Effector memory CD8-positive, alpha-beta T cell (primary cell): ENCODE results near the gene FOXD1.

ENCODE experiments used
- ATAC-seq: fragments of 150-1000 bp; cut with Tn5 transposase; replicated peaks from 2 replicates; pipeline ENCODE4 v1.10.0; 2021; ENCODE audit warnings: mild to moderate bottlenecking, moderate library complexity
- DNase-seq, 3 experiments: peaks; one replicate each; pipeline ENCODE4 v3.0.0; 2021
- H3K27ac Mint-ChIP-seq, 2 donors: one replicate each; pipeline ENCODE4 v1.8.0; 2022; ENCODE audit warnings: mild to moderate bottlenecking in 2 of 2, mixed read lengths in 2 of 2, moderate library complexity in 2 of 2
- H3K27me3 Mint-ChIP-seq, 2 donors: one replicate each; pipeline ENCODE4 v1.8.0; 2022; ENCODE audit warnings: mixed read lengths in 2 of 2
- H3K36me3 Mint-ChIP-seq: one replicate; pipeline ENCODE4 v1.8.0; 2022; ENCODE audit warnings: mild to moderate bottlenecking, moderate library complexity, mixed read lengths; ENCODE audit not compliant: insufficient read depth
- H3K4me1 Mint-ChIP-seq, 2 donors: one replicate each; pipeline ENCODE4 v1.8.0; 2022; ENCODE audit warnings: low read depth in 2 of 2, mixed read lengths in 2 of 2
- H3K4me3 Mint-ChIP-seq, 2 donors: one replicate each; pipeline ENCODE4 v1.8.0; 2022; ENCODE audit warnings: mild to moderate bottlenecking in 2 of 2, mixed read lengths in 2 of 2, moderate library complexity in 2 of 2
- H3K9me3 Mint-ChIP-seq, 2 donors: one replicate each; pipeline ENCODE4 v1.8.0; 2022; ENCODE audit warnings: mixed read lengths in 2 of 2

The FOXD1 gene

GRCh38 chr5:73431204-73431851 lies 17.2 kb downstream of the FOXD1 start:
- ATAC-seq (no peak), DNase-seq (no peak)
- H3K4me1 Mint-ChIP-seq: peaks cover 0 to 1% of the 10 kb centered on the region in 2 donors
- H3K4me3 Mint-ChIP-seq: no peak overlapping the region
- no peaks in the 10 kb centered on the region for H3K9me3 Mint-ChIP-seq
- H3K27me3 Mint-ChIP-seq: peaks cover 43 to 56% of the 10 kb centered on the region in 2 donors
- peaks cover 7% of the 10 kb centered on the region for H3K36me3 Mint-ChIP-seq
- no peak overlapping the region for H3K27ac Mint-ChIP-seq

DNA sequence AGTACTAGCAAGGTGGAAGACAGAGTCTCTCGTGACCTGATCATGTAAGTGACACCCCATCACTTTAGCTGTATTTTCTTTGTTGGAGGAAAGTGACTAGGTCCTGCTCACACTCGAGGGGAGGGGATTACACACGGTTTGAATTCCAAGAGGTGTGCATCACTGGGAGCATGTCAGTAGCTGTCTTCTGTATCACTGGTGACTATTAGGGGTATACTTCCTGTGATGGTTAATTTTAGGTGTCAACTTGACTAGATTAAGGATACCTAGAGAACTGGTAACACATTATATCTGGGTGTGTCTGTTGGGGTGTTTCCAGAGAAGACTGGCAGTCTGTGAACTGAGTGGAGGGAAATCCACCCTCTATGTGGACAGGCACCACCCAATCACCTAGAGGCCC lies 22.5 kb downstream of the FOXD1 start:
- Mint-ChIP-seq H3K27me3 (peaks cover 37 to 61% of the 10 kb centered on the region in 2 donors), H3K9me3 (no peaks in the 10 kb centered on the region), H3K36me3 (no peaks in the 10 kb centered on the region), H3K27ac (no peak overlapping the region), H3K4me3 (no peak overlapping the region), H3K4me1 (no peaks in the 10 kb centered on the region)
- DNase-seq (no peak), ATAC-seq (no peak)

GRCh38 chr5:73424556-73424977 lies 24.0 kb downstream of the FOXD1 start:
- ATAC-seq (no peak), DNase-seq (no peak)
- H3K36me3 Mint-ChIP-seq: no peaks in the 10 kb centered on the region
- H3K27me3 Mint-ChIP-seq: peaks cover 49 to 68% of the 10 kb centered on the region in 2 donors
- H3K27ac Mint-ChIP-seq: no peak overlapping the region
- H3K4me3 Mint-ChIP-seq: no peak overlapping the region
- peaks cover 0 to 3% of the 10 kb centered on the region in 2 donors for H3K4me1 Mint-ChIP-seq
- H3K9me3 Mint-ChIP-seq: no peaks in the 10 kb centered on the region

DNA sequence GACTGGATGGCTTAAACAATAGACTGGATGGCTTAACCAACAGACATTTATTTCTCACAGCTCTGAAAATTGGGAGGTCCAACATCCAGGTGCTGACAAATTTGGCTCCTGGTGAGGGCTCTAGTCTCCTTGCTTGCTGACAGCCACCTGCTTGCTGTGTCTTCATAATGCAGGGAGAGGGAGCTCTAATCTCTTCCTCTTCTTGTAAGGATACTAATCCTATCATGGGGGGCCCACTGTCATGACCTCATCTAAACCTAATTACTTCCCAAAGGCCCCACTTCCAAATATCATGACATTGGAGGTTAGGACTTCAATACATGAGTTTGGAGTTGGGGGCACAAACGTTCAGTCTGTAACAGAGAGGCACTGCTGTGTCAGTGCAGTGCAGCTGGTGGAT lies 26.4 kb downstream of the FOXD1 start:
- peaks cover 3% of the 10 kb centered on the region for H3K36me3 Mint-ChIP-seq
- peaks cover 0 to 8% of the 10 kb centered on the region in 2 donors for H3K4me1 Mint-ChIP-seq
- peaks cover 73 to 92% of the 10 kb centered on the region in 2 donors for H3K27me3 Mint-ChIP-seq
- H3K9me3 Mint-ChIP-seq: no peaks in the 10 kb centered on the region
- no peak overlapping the region for H3K27ac Mint-ChIP-seq
- no peak overlapping the region for H3K4me3 Mint-ChIP-seq
- DNase-seq (no peak), ATAC-seq (no peak)

DNA sequence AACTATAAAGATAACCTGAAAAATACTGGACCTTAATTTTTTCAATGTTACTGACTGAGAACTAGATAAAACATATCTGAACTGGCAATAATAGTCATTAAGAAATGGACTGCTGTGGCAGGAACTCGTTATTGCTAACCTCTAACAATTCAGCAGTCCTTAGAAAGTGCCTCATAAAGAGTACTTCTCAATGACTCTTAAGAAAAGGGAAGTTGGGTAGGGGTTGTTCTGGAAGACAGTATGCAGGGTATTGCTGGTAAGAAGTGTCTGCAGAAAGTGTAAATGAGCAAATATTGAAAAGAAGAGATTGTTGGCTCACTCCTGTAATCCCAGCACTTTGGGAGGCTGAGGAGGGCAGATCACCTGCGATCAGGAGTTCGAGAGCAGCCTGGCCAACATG lies 27.9 kb downstream of the FOXD1 start:
- Mint-ChIP-seq H3K9me3 (no peaks in the 10 kb centered on the region), H3K4me3 (no peak overlapping the region), H3K27ac (no peak overlapping the region), H3K27me3 (peaks cover 85 to 96% of the 10 kb centered on the region in 2 donors), H3K4me1 (peaks cover 0 to 8% of the 10 kb centered on the region in 2 donors), H3K36me3 (peaks cover 3% of the 10 kb centered on the region)
- no peak for DNase-seq
- no peak for ATAC-seq

DNA sequence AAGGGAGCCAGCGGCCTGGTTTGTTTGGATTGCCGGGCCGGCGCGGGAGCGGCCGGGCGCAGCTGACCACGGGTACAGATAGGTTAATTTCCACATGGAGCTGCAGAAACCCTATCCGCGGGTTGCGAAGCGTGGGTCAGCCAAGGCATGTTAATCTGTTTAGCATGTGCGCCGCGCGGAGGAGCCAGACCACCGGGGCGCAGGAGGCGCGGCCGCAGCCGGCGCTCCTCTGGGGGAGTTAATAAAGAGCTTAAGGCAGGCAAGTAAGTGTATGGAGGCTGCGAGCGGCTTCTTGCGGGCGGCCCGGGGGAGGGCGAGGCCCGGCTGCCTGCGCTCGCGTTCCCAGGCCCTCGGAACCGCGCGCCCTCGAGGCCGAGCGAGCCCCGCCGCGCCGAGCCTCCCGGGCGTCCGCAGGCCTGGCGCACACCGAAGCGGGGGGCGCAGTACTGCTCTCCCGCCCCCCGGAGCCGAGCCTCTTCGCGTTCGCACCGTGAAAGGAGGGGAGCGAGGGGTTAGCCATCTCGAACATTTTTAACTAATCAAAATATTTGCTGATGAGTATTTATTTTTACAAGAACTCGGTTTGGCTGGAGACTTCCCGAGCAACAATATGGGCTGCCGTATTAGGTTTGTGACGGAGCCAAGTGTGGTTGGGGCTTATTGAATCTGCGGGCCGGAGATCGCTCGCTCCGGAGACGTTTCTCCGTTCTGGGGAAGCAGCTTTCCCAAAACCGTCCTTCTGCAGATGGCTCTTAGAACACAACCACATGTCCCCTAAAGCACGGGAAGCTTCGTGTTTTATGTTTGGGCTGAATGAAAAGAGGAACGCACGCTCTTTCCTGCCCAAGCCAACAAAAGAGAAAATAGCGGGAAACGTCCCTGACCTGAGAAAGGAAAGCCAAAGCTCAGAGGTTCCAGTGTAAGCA lies 28.8 kb downstream of the FOXD1 start:
- no peak overlapping the region for H3K27ac Mint-ChIP-seq
- H3K36me3 Mint-ChIP-seq: peaks cover 3% of the 10 kb centered on the region
- DNase-seq (no peak), ATAC-seq (no peak)
- H3K4me3 Mint-ChIP-seq: peak overlapping the region; percentile 51 to 57
- H3K9me3 Mint-ChIP-seq: no peaks in the 10 kb centered on the region
- peaks cover 0 to 8% of the 10 kb centered on the region in 2 donors for H3K4me1 Mint-ChIP-seq
- peaks cover 93 to 100% of the 10 kb centered on the region in 2 donors for H3K27me3 Mint-ChIP-seq

DNA sequence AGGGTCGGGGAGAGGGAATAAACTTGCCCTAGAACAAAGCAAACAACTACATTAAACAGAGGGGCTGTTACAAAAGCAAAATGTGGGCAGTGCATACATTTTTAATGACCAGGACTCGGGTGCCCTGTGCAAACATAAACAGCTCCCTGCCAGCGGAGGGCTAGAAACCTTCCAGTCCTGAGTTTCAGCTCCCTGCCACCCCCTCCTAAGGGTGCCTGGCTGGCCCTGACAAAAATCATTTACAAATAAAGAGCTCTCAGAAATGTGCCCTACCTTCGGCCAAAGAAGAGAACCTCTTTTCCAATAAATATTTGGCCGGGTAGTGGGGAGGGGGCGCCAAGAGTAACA lies 29.5 kb downstream of the FOXD1 start:
- Mint-ChIP-seq H3K4me3 (peak overlapping the region; percentile 44 to 57), H3K4me1 (peaks cover 0 to 8% of the 10 kb centered on the region in 2 donors), H3K36me3 (peaks cover 3% of the 10 kb centered on the region), H3K27ac (no peak overlapping the region), H3K9me3 (no peaks in the 10 kb centered on the region), H3K27me3 (peaks cover 93 to 100% of the 10 kb centered on the region in 2 donors)
- ATAC-seq: no peak
- no peak for DNase-seq

DNA sequence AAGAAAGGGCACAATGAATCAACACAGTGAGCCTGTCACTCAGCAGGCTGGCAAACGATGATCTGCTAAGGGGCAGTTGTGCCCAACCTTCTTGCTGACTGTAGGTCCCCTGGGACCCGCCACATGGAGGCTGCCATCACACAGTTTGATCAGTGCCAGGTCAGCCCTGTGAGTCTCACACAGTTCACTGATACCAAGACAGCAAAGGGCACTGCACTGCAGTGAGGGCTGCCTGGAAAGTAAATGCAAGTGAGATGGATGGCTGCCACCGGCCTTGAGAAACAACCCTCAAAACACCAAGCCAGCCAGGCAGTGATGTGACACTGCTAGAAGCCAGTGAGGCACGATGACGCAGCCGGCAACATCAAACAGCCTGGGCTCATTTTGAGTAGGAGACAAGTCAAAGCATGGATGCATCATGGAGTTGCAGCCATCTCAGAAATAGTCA lies 30.3 kb downstream of the FOXD1 start:
- DNase-seq: no peak
- Mint-ChIP-seq H3K36me3 (peaks cover 3% of the 10 kb centered on the region), H3K4me3 (no peak overlapping the region), H3K27ac (no peak overlapping the region), H3K27me3 (peaks cover 91 to 100% of the 10 kb centered on the region in 2 donors), H3K9me3 (no peaks in the 10 kb centered on the region), H3K4me1 (peaks cover 0 to 8% of the 10 kb centered on the region in 2 donors)
- no peak for ATAC-seq

- Mint-ChIP-seq H3K27ac (no peak overlapping the region), H3K4me1 (peaks cover 0 to 8% of the 10 kb centered on the region in 2 donors), H3K27me3 (peaks cover 92 to 100% of the 10 kb centered on the region in 2 donors), H3K36me3 (peaks cover 3% of the 10 kb centered on the region), H3K9me3 (no peaks in the 10 kb centered on the region), H3K4me3 (no peak overlapping the region)
- no peak for ATAC-seq
- DNase-seq: no peak
Measured at GRCh38 chr5:73417303-73418034, 31.1 kb downstream of the FOXD1 start.

DNA sequence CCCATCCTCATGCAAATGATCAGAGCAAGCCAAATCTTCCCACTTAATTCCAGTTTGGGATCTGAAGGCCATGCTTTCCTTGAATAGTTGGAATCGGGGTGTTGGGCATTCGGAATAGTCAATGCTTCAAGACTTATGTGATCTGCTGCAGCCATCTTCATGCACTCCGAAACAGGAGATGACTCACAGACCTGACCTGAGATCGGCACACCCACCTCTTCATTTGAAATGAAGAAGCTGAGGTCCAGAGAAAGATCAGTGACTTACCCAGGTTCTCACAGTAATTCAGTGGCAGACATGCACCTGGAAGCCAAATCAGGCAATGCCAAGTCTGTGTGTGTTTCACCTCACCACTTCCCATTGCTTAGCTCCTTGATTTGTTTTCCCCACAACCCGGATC lies 33.0 kb downstream of the FOXD1 start:
- no peak overlapping the region for H3K4me3 Mint-ChIP-seq
- no peak for DNase-seq
- ATAC-seq: no peak
- peaks cover 0 to 8% of the 10 kb centered on the region in 2 donors for H3K4me1 Mint-ChIP-seq
- peaks cover 75 to 89% of the 10 kb centered on the region in 2 donors for H3K27me3 Mint-ChIP-seq
- H3K36me3 Mint-ChIP-seq: peaks cover 3% of the 10 kb centered on the region
- no peaks in the 10 kb centered on the region for H3K9me3 Mint-ChIP-seq
- H3K27ac Mint-ChIP-seq: no peak overlapping the region

DNA sequence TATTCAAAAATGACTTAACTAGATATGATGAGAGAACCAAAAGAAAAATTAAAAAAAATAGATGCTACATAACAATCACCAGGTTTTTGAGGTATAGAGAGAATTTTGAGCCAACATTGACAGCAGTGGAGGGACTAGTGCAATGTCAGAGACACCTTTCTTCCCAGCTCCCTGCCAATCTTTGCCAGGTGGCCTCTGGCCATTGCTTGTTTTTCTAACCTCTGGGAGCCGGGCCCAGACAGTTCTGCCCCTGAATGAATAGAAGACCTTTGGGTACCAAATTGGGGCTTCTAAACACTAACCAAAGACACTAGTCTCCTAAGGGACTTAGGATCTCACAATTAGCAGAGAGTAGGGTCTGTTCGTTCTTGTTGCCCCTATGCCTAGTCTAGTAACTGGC lies 33.4 kb downstream of the FOXD1 start:
- ATAC-seq: no peak
- peaks cover 71 to 89% of the 10 kb centered on the region in 2 donors for H3K27me3 Mint-ChIP-seq
- no peak overlapping the region for H3K4me3 Mint-ChIP-seq
- no peaks in the 10 kb centered on the region for H3K9me3 Mint-ChIP-seq
- H3K27ac Mint-ChIP-seq: no peak overlapping the region
- peaks cover 0 to 8% of the 10 kb centered on the region in 2 donors for H3K4me1 Mint-ChIP-seq
- DNase-seq: no peak
- H3K36me3 Mint-ChIP-seq: peaks cover 3% of the 10 kb centered on the region

- Mint-ChIP-seq H3K27me3 (peaks cover 62 to 82% of the 10 kb centered on the region in 2 donors), H3K36me3 (no peaks in the 10 kb centered on the region), H3K4me3 (no peak overlapping the region), H3K4me1 (no peaks in the 10 kb centered on the region), H3K9me3 (no peaks in the 10 kb centered on the region), H3K27ac (no peak overlapping the region)
- DNase-seq: no peak
- ATAC-seq: no peak
Measured at GRCh38 chr5:73412597-73412988, 36.0 kb downstream of the FOXD1 start.

DNA sequence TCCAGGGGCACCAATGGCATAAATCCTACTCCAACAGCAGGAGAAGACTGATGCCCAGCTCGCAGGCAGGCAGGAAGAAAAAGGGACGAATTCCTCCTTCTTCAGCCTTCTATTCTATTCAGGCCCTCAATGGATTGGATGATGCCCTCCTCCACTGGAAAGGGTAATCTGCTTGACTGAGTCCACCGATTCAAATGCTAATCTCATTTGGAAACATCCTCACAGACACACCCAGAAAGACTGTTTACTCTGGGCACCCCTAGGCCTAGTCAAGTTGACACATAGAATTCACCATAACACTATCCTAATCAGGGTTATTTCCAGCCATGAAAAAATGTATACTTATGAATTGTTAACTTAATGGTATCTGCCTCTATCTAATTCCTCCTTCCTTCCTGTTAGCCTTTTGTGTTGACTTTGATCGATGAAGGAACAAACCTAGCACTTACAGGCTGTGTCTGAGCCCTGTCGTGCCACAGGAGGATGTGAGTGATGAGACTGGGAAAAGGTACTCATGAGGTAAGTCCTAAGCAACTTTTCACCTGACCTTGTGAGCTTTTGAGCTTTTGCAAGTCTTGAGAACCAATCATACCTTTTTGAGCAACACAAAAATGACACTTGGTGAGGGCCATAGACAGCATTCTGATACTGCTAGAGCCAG lies 36.5 kb downstream of the FOXD1 start:
- H3K36me3 Mint-ChIP-seq: no peaks in the 10 kb centered on the region
- H3K4me3 Mint-ChIP-seq: no peak overlapping the region
- no peak overlapping the region for H3K27ac Mint-ChIP-seq
- H3K27me3 Mint-ChIP-seq: peaks cover 59 to 77% of the 10 kb centered on the region in 2 donors
- ATAC-seq: no peak
- H3K9me3 Mint-ChIP-seq: no peaks in the 10 kb centered on the region
- H3K4me1 Mint-ChIP-seq: no peaks in the 10 kb centered on the region
- DNase-seq: no peak
